B cell (primary cell): ENCODE data around the gene DYNC2I2.

Experiments used
- CTCF ChIP-seq: fragments of 200-600 bp; IDR thresholded peaks from one replicate; pipeline ENCODE4 v1.8.0; 2022; ENCODE audit warnings: antibody characterized with exemption, mild to moderate bottlenecking
- EZH2 ChIP-seq: IDR thresholded peaks from 2 replicates; pipeline ENCODE4 v1.6.1; 2012; ENCODE audit warnings: borderline replicate concordance, low read depth, mild to moderate bottlenecking, moderate library complexity, low read length; ENCODE audit not compliant: insufficient read depth, poor library complexity, severe bottlenecking

- no peak for TF ChIP-seq EZH2
- no peak for TF ChIP-seq CTCF
Observed at GRCh38 chr9:128688501-128689292, 32.0 kb upstream of the DYNC2I2 start, which contains the start of gene SET.
